HFFc6 (cell line): ENCODE data around the gene DDHD1. TPM values are rescaled to one million over a fixed set of nuclear protein-coding genes. Genes with fewer than 3 reads are reported as not detected.

Experiments
- DNase-seq: peaks from one replicate; pipeline ENCODE4 v3.0.0-alpha.2; 2018
- H3K27ac Mint-ChIP-seq: 2 replicates; pipeline ENCODE4 v1.8.0; 2020; ENCODE audit warnings: mild to moderate bottlenecking, mixed read lengths
- H3K27me3 Mint-ChIP-seq: 2 replicates; pipeline ENCODE4 v1.8.0; 2021; ENCODE audit warnings: mild to moderate bottlenecking, moderate library complexity, mixed read lengths; ENCODE audit not compliant: insufficient read depth
- H3K36me3 Mint-ChIP-seq: 2 replicates; pipeline ENCODE4 v1.8.0; 2021; ENCODE audit warnings: low read depth, mixed read lengths
- H3K4me1 Mint-ChIP-seq: 2 replicates; pipeline ENCODE4 v1.8.0; 2020; ENCODE audit warnings: low read depth, mixed read lengths
- H3K4me3 Mint-ChIP-seq: 2 replicates; pipeline ENCODE4 v1.8.0; 2020; ENCODE audit warnings: mild to moderate bottlenecking, moderate library complexity, mixed read lengths
- H3K9me3 Mint-ChIP-seq: 2 replicates; pipeline ENCODE4 v1.8.0; 2020; ENCODE audit warnings: mild to moderate bottlenecking, mixed read lengths
- total RNA-seq, 6 experiments: library from RNA; stranded (reverse); fragmentation: NEBNext Ultra II Directional; extraction: Animal tissue kit (Norgen Biotek cat#: 25700); gene quantifications; 2 replicates in 1 of 6; 3 replicates in 5 of 6; pipeline ENCODE4 v1.2.3, GENCODE V29; 2021
- TF ChIP-seq, protein P1 (sequence below): fragments of 200-600 bp; sonication (generic); IDR thresholded peaks from 2 replicates; pipeline ENCODE4 v1.5.0; 2021; ENCODE audit warnings: antibody characterized with exemption, mild to moderate bottlenecking

DDHD1 gene
- total RNA-seq, 6 experiments from 2014 or later, result 9.1 to 10.7 (median 9.7) TPM

GRCh38 chr14:53151523-53152183 lies 1.5 kb downstream of the DDHD1 start:
- no peaks in the 10 kb centered on the region; the same call in 1 of the 2 replicates for H3K27me3 Mint-ChIP-seq
- no peaks in the 10 kb centered on the region for H3K36me3 Mint-ChIP-seq
- H3K4me3 Mint-ChIP-seq, result peak overlapping the region; percentile 100
- no peaks in the 10 kb centered on the region for H3K9me3 Mint-ChIP-seq
- peak overlapping the region; percentile 94 for H3K27ac Mint-ChIP-seq
- peaks cover 43% of the 10 kb centered on the region for H3K4me1 Mint-ChIP-seq
- peak; percentile 46 for DNase-seq
- TF ChIP-seq, protein P1, sequence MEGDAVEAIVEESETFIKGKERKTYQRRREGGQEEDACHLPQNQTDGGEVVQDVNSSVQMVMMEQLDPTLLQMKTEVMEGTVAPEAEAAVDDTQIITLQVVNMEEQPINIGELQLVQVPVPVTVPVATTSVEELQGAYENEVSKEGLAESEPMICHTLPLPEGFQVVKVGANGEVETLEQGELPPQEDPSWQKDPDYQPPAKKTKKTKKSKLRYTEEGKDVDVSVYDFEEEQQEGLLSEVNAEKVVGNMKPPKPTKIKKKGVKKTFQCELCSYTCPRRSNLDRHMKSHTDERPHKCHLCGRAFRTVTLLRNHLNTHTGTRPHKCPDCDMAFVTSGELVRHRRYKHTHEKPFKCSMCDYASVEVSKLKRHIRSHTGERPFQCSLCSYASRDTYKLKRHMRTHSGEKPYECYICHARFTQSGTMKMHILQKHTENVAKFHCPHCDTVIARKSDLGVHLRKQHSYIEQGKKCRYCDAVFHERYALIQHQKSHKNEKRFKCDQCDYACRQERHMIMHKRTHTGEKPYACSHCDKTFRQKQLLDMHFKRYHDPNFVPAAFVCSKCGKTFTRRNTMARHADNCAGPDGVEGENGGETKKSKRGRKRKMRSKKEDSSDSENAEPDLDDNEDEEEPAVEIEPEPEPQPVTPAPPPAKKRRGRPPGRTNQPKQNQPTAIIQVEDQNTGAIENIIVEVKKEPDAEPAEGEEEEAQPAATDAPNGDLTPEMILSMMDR, result peak; percentile 57

DNA sequence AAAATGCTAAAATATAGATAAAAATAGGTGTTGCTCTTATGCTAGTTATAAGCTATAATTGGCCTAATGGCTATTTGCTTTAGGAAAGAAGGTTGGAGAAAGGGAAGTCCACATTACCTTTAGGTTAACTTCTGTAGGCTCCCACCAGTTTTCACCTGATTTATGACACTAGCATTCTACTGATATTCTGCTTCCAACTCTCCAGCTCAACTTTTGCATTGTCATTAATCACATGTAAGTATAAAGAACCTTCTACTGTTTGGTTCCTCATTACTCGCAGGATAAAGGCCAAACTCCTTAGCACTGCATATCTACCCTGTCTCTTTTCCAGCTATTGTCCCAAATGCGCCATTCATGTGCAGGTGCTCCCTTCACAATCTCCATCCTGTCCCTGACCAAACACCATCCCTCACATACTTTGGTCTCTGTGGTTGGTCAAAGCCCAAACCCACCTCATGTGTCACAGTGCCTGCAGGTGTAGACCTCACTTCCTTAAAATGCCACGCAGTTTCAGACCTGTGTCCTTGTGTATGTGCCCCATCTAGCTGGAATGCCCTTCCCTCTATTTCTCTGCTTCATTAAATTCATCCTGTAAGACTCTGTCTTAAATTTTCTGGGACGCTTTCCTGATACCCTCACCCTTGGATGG lies 3.3 kb downstream of the DDHD1 start:
- no peak for DNase-seq
- peaks cover 44% of the 10 kb centered on the region for H3K4me1 Mint-ChIP-seq
- H3K9me3 Mint-ChIP-seq, result no peaks in the 10 kb centered on the region
- no peaks in the 10 kb centered on the region; the same call in 1 of the 2 replicates for H3K27me3 Mint-ChIP-seq
- H3K4me3 Mint-ChIP-seq, result no peak overlapping the region
- no peaks in the 10 kb centered on the region for H3K36me3 Mint-ChIP-seq
- H3K27ac Mint-ChIP-seq, result no peak overlapping the region
- TF ChIP-seq, protein P1, result no peak

GRCh38 chr14:53148671-53149070 lies 4.5 kb downstream of the DDHD1 start:
- H3K4me3 Mint-ChIP-seq, result no peak overlapping the region
- no peaks in the 10 kb centered on the region; the same call in 1 of the 2 replicates for H3K27me3 Mint-ChIP-seq
- H3K36me3 Mint-ChIP-seq, result peaks cover under 1% of the 10 kb centered on the region; the same call in 1 of the 2 replicates
- H3K9me3 Mint-ChIP-seq, result no peaks in the 10 kb centered on the region
- H3K27ac Mint-ChIP-seq, result no peak overlapping the region
- DNase-seq, result no peak
- peaks cover 48% of the 10 kb centered on the region for H3K4me1 Mint-ChIP-seq
- TF ChIP-seq, protein P1, result no peak

DNA sequence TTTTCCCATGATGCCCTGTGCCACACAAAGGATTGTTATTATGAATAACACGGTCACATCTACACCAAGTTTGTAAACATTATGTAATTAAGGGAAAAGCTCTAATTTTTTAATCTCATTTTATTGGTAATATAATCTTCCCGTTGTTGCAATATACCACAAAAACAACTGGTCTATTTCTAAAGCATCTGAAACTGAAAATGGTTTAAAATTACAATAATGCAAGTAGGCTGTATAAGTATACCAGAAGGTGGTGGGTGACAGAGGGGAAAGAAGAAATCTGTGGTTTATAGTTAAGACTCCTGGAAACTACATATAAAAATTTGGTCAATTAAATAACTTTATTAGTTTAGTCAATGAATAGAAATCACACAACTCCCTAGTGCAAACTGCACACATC lies 5.2 kb downstream of the DDHD1 start:
- Mint-ChIP-seq H3K4me1 (peaks cover 44% of the 10 kb centered on the region), H3K9me3 (no peaks in the 10 kb centered on the region), H3K27me3 (no peaks in the 10 kb centered on the region; the same call in 1 of the 2 replicates), H3K27ac (no peak overlapping the region), H3K36me3 (peaks cover 8% of the 10 kb centered on the region; the same call in 1 of the 2 replicates), H3K4me3 (no peak overlapping the region)
- TF ChIP-seq, protein P1, result no peak
- no peak for DNase-seq

DNA sequence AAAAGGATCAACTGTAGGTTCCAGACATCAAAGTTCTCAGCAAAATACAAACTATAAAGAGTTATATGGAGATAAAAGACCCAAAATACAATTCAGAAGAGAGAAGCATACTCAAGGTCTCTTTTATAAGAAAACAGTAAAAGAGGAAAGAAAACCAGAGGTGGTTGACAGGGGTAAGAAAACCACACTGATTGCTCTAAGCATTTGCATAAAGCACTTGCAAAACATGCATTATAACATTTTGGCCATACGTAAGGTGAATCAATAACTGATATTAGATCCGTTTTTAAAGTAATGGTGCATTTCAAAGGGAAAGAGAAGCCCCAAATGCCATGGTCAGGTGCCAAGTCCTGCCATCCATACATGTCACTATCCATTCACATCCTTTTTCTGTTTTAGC lies 5.9 kb downstream of the DDHD1 start:
- peaks cover 13% of the 10 kb centered on the region for H3K36me3 Mint-ChIP-seq

More for the DNA sequence above, 5.9 kb downstream of the DDHD1 start:
- no peak overlapping the region for H3K27ac Mint-ChIP-seq
- TF ChIP-seq, protein P1, result no peak
- no peaks in the 10 kb centered on the region for H3K9me3 Mint-ChIP-seq
- no peak overlapping the region for H3K4me3 Mint-ChIP-seq
- H3K4me1 Mint-ChIP-seq, result peaks cover 44% of the 10 kb centered on the region
- DNase-seq, result no peak
- H3K27me3 Mint-ChIP-seq, result no peaks in the 10 kb centered on the region; the same call in 1 of the 2 replicates
